SU-DHL-6 (cell line): ENCODE results near the gene STK26.

Source experiments
- H2AFZ ChIP-seq: fragments of 200-600 bp; sonication (generic); 2 replicates; pipeline ENCODE4 v1.6.1; 2014; ENCODE audit warnings: low read depth, mild to moderate bottlenecking, moderate library complexity, mixed read lengths, antibody characterized with exemption, low read length; ENCODE audit not compliant: severe bottlenecking
- H3F3A ChIP-seq: fragments of 200-600 bp; shearing (Covaris generic); 2 replicates; pipeline ENCODE4 v1.6.0; 2016; ENCODE audit warnings: antibody characterized with exemption, mild to moderate bottlenecking; ENCODE audit not compliant: insufficient read depth
- H3K27ac ChIP-seq: fragments of 200-600 bp; sonication (generic); 2 replicates; pipeline ENCODE4 v1.5.1; 2016; ENCODE audit warnings: low read depth, mild to moderate bottlenecking, low read length, moderate library complexity, mixed read lengths
- H3K27me3 ChIP-seq: fragments of 200-600 bp; sonication (generic), shearing (Covaris generic); 2 replicates; pipeline ENCODE4 v1.6.0; 2014; ENCODE audit warnings: mild to moderate bottlenecking, low read length
- H3K36me3 ChIP-seq: fragments of 200-600 bp; sonication (generic); 2 replicates; pipeline ENCODE4 v1.6.1; 2014; ENCODE audit warnings: mild to moderate bottlenecking, low read length, mixed read lengths
- H3K4me2 ChIP-seq: fragments of 300-600, 200-600 bp; shearing (Covaris generic), sonication (generic); 2 replicates; pipeline ENCODE4 v1.6.0; 2014; ENCODE audit warnings: low read length, low read depth, mild to moderate bottlenecking; ENCODE audit not compliant: poor library complexity, severe bottlenecking
- H3K4me3 ChIP-seq: fragments of 200-600 bp; sonication (generic); 2 replicates; pipeline ENCODE4 v1.5.1; 2014; ENCODE audit warnings: antibody characterized with exemption, low read length, mild to moderate bottlenecking, mixed read lengths; ENCODE audit not compliant: insufficient read depth, poor library complexity, severe bottlenecking
- H3K79me2 ChIP-seq: fragments of 200-600 bp; sonication (generic); 2 replicates; pipeline ENCODE4 v1.6.1; 2014; ENCODE audit warnings: mild to moderate bottlenecking, low read length, moderate library complexity; ENCODE audit not compliant: insufficient read depth
- H3K9ac ChIP-seq: fragments of 200-600 bp; sonication (generic); 2 replicates; pipeline ENCODE4 v1.7.0; 2014; ENCODE audit warnings: mild to moderate bottlenecking, low read length
- H3K9me2 ChIP-seq: fragments of 200-600 bp; sonication (generic); replicated peaks from 2 replicates; pipeline ENCODE4 v1.6.1; 2014; ENCODE audit warnings: low read length; ENCODE audit not compliant: insufficient read depth
- H3K9me3 ChIP-seq: fragments of 200-600 bp; sonication (generic); 2 replicates; pipeline ENCODE4 v1.6.1; 2014; ENCODE audit warnings: low read length, mixed read lengths; ENCODE audit not compliant: insufficient read depth
- H4K20me1 ChIP-seq: fragments of 200-600 bp; sonication (generic); 2 replicates; pipeline ENCODE4 v1.6.1; 2014; ENCODE audit warnings: low read depth, mild to moderate bottlenecking, antibody characterized with exemption, low read length, moderate library complexity, mixed read lengths
- CTCF ChIP-seq: fragments of 200-600 bp; sonication (generic); IDR thresholded peaks from one replicate; pipeline ENCODE4 v1.5.1; 2017; ENCODE audit warnings: antibody characterized with exemption, mild to moderate bottlenecking, low read length, moderate library complexity; ENCODE audit not compliant: insufficient read depth, poor library complexity, severe bottlenecking
- EZH2phosphoT487 ChIP-seq: fragments of 200-600 bp; sonication (generic), shearing (Covaris generic); conservative IDR thresholded peaks from 2 replicates; pipeline ENCODE4 v1.6.1; 2018; ENCODE audit warnings: mild to moderate bottlenecking, antibody characterized with exemption, low read length, moderate library complexity, mixed read lengths

The STK26 gene

GRCh38 chrX:132063862-132064261, 40.8 kb downstream of the STK26 start:
- Histone ChIP-seq H3K9me2 (no peaks in the 10 kb centered on the region), H3K27me3 (no peaks in the 10 kb centered on the region), H2AFZ (no peak overlapping the region), H3K4me2 (no peak overlapping the region), H3K4me3 (no peak overlapping the region), H4K20me1 (no peaks in the 10 kb centered on the region), H3F3A (no peaks in the 10 kb centered on the region), H3K27ac (no peak overlapping the region), H3K36me3 (no peaks in the 10 kb centered on the region), H3K9me3 (no peaks in the 10 kb centered on the region), H3K9ac (no peak overlapping the region), H3K79me2 (0 out of 2 replicates have a peak, but pooled peaks cover 4% of the 10 kb centered on the region)
- TF ChIP-seq EZH2phosphoT487, result no peak
- TF ChIP-seq CTCF, result no peak

- H4K20me1 ChIP-seq, result no peaks in the 10 kb centered on the region
- H3K79me2 ChIP-seq, result no peaks in the 10 kb centered on the region
- no peaks in the 10 kb centered on the region for H3K9me3 ChIP-seq
- no peak overlapping the region for H3K27ac ChIP-seq
- H3K4me2 ChIP-seq, result no peak overlapping the region
- H3K4me3 ChIP-seq, result no peak overlapping the region
- H3K9ac ChIP-seq, result no peak overlapping the region
- no peaks in the 10 kb centered on the region for H3K9me2 ChIP-seq
- H3F3A ChIP-seq, result no peaks in the 10 kb centered on the region
- no peaks in the 10 kb centered on the region for H3K27me3 ChIP-seq
- H2AFZ ChIP-seq, result no peak overlapping the region
- H3K36me3 ChIP-seq, result no peaks in the 10 kb centered on the region
- no peak for TF ChIP-seq EZH2phosphoT487
- TF ChIP-seq CTCF, result no peak
Measured at GRCh38 chrX:132068405-132068804, 45.3 kb downstream of the STK26 start.

- Histone ChIP-seq H3K4me3 (no peak overlapping the region), H4K20me1 (no peaks in the 10 kb centered on the region), H3K9ac (no peak overlapping the region), H3K27ac (no peak overlapping the region), H3K9me3 (no peaks in the 10 kb centered on the region), H3K4me2 (no peak overlapping the region), H3K36me3 (no peaks in the 10 kb centered on the region), H3F3A (no peaks in the 10 kb centered on the region), H3K79me2 (no peaks in the 10 kb centered on the region), H3K27me3 (no peaks in the 10 kb centered on the region), H3K9me2 (no peaks in the 10 kb centered on the region), H2AFZ (no peak overlapping the region)
- no peak for TF ChIP-seq CTCF
Measured at GRCh38 chrX:132071254-132071653, 48.2 kb downstream of the STK26 start.

GRCh38 chrX:132077414-132077813, 54.3 kb downstream of the STK26 start:
- Histone ChIP-seq H3K27ac (no peak overlapping the region), H3K36me3 (no peaks in the 10 kb centered on the region), H3F3A (no peaks in the 10 kb centered on the region), H3K27me3 (no peaks in the 10 kb centered on the region), H4K20me1 (no peaks in the 10 kb centered on the region), H3K79me2 (no peaks in the 10 kb centered on the region), H3K4me2 (no peak overlapping the region), H3K9ac (no peak overlapping the region), H3K4me3 (no peak overlapping the region), H3K9me3 (no peaks in the 10 kb centered on the region), H3K9me2 (no peaks in the 10 kb centered on the region), H2AFZ (no peak overlapping the region)
- TF ChIP-seq CTCF, result no peak
- no peak for TF ChIP-seq EZH2phosphoT487
